Kidney (tissue), 14 donors: Measurements from ENCODE around the gene LRRC28. TPM values are rescaled to one million over a fixed set of nuclear protein-coding genes. Genes with fewer than 3 reads are reported as not detected.

Source experiments
- DNase-seq, 5 donors: peaks; one replicate each; pipeline ENCODE4 v3.0.0-alpha.2; 2013 to 2020
- FAIRE-seq: peaks from 2 replicates; lab custom pipeline; 2012; peaks lifted over from hg19 to GRCh38; lab: Jason Lieb, UNC
- H3K27ac ChIP-seq, 2 donors: one replicate each; pipeline ENCODE4 v1.7.0; 2013; ENCODE audit warnings: low read depth in 2 of 2, low read length in 2 of 2, inconsistent platforms in 1 of 2
- H3K27me3 ChIP-seq: one replicate; pipeline ENCODE4 v1.7.1; 2013; ENCODE audit warnings: low read length, inconsistent platforms; ENCODE audit not compliant: control insufficient read depth, insufficient read depth
- H3K36me3 ChIP-seq, 3 donors: one replicate each; pipeline versions ENCODE4 v1.7.0 to v1.7.1; 2013; ENCODE audit warnings: low read length in 3 of 3, control low read depth in 1 of 3, inconsistent platforms in 1 of 3; ENCODE audit not compliant: insufficient read depth in 3 of 3, control insufficient read depth in 2 of 3
- H3K4me1 ChIP-seq, 3 donors: one replicate each; pipeline versions ENCODE4 v1.7.0 to v1.7.1; 2013; ENCODE audit warnings: low read length in 3 of 3, inconsistent platforms in 1 of 3, low read depth in 1 of 3; ENCODE audit not compliant: control insufficient read depth in 2 of 3, insufficient read depth in 2 of 3
- H3K4me3 ChIP-seq, 3 donors: one replicate each; pipeline versions ENCODE4 v1.7.0 to v1.8.1; 2013; ENCODE audit warnings: low read length in 3 of 3, control low read depth in 1 of 3, inconsistent platforms in 1 of 3
- H3K9ac ChIP-seq, 3 donors: one replicate each; pipeline versions ENCODE4 v1.7.0 to v1.7.1; 2013; ENCODE audit warnings: low read length in 3 of 3, control low read depth in 1 of 3, inconsistent platforms in 1 of 3
- H3K9me3 ChIP-seq, 3 donors: one replicate each; pipeline versions ENCODE4 v1.7.0 to v1.7.1; 2013; ENCODE audit warnings: low read length in 3 of 3, control low read depth in 1 of 3, inconsistent platforms in 1 of 3; ENCODE audit not compliant: control insufficient read depth in 2 of 3, insufficient read depth in 1 of 3
- CTCF ChIP-seq: IDR thresholded peaks from 3 replicates; pipeline ENCODE4 v1.5.1; 2012; ENCODE audit warnings: mild to moderate bottlenecking, moderate library complexity, borderline replicate concordance; ENCODE audit not compliant: insufficient read depth; ENCODE audit errors: extremely low read depth
- intact Hi-C: fragments of 100-400 bp; cut with DNase I; formaldehyde crosslinking; loops from one replicate; pipeline ENCODE4 v1.11.1; 2022
- polyA plus RNA-seq: library from polyadenylated mRNA; stranded (reverse); fragments of 350-450 nt; fragmentation: Illumina TruSeq; extraction: RNeasy Lipid Tissue Mini Kit (QIAGEN cat#74804); gene quantifications from one replicate; pipeline ENCODE4 v1.2.3, GENCODE V29; 2014; ENCODE audit warnings: low read depth, low replicate concordance; ENCODE audit not compliant: insufficient read depth
- total RNA-seq: library from RNA; stranded (reverse); fragmentation: NEBNext Ultra II Directional; extraction: Animal tissue kit (Norgen Biotek cat#: 25700); gene quantifications from one replicate; pipeline ENCODE4 v1.2.1, GENCODE V29; 2021
- donor health status: control.
- donor health status: control.
- donor health status: control.
- donor health status: control.
- donor health status: control.
- donor health status: DM: yes; HTN: yes; CAD: no.
- donor health status: Normal renal cell carcinoma (clear cell type).

LRRC28 gene
- total and polyA plus RNA-seq, 2 donors from 2014 or later = 25.5 to 34.7 TPM

GRCh38 chr15:99315636-99316035, 64.4 kb downstream of the LRRC28 start:
- H3K36me3 ChIP-seq = peaks cover 0 to 5% (median 0%) of the 10 kb centered on the region in 3 donors
- no peak overlapping the region for H3K9ac ChIP-seq
- intact Hi-C loops = no loop called here
- H3K9me3 ChIP-seq = peaks cover 2 to 13% (median 5%) of the 10 kb centered on the region in 3 donors
- DNase-seq = no peak
- no peak for FAIRE-seq
- no peaks in the 10 kb centered on the region for H3K4me1 ChIP-seq
- H3K27me3 ChIP-seq = no peaks in the 10 kb centered on the region
- no peak overlapping the region for H3K4me3 ChIP-seq
- no peak overlapping the region for H3K27ac ChIP-seq
- no peak for TF ChIP-seq CTCF

- peaks cover 0 to 12% (median 2%) of the 10 kb centered on the region in 3 donors for H3K4me1 ChIP-seq
- no peak overlapping the region for H3K27ac ChIP-seq
- no peak for TF ChIP-seq CTCF
- no peaks in the 10 kb centered on the region for H3K36me3 ChIP-seq
- FAIRE-seq (no peak), DNase-seq (no peak)
- intact Hi-C loops = no loop called here
- no peaks in the 10 kb centered on the region for H3K9me3 ChIP-seq
- H3K4me3 ChIP-seq = no peak overlapping the region
- no peak overlapping the region for H3K9ac ChIP-seq
- H3K27me3 ChIP-seq = no peaks in the 10 kb centered on the region
Measured at GRCh38 chr15:99320374-99321215, 69.3 kb downstream of the LRRC28 start.

- no peak for FAIRE-seq
- H3K9me3 ChIP-seq = no peaks in the 10 kb centered on the region
Measured at GRCh38 chr15:99321468-99321867, 70.2 kb downstream of the LRRC28 start.

More at GRCh38 chr15:99321468-99321867, 70.2 kb downstream of the LRRC28 start:
- H3K4me3 ChIP-seq = no peak overlapping the region
- no peaks in the 10 kb centered on the region for H3K36me3 ChIP-seq
- H3K27me3 ChIP-seq = no peaks in the 10 kb centered on the region
- H3K4me1 ChIP-seq = peaks cover 0 to 12% (median 2%) of the 10 kb centered on the region in 3 donors
- no peak overlapping the region for H3K9ac ChIP-seq
- DNase-seq = no peak
- H3K27ac ChIP-seq = no peak overlapping the region
- TF ChIP-seq CTCF = no peak
- intact Hi-C loops = no loop called here
